Measurements from ENCODE around the gene CCDC40.

GRCh38 chr17:80006339-80006720 lies 30.1 kb upstream of the CCDC40 start:
- no peak for TF ChIP-seq E2F1 (CRISPR knock-in tag; IDR thresholded peaks at IDR 0.05)
- no peak for TF ChIP-seq CTCF (IDR thresholded peaks at IDR 0.05)
- no peak for TF ChIP-seq TEAD4 (CRISPR knock-in tag; IDR thresholded peaks at IDR 0.05)
- no peak for TF ChIP-seq ZNF121 (CRISPR knock-in tag; IDR thresholded peaks at IDR 0.05)
- TF ChIP-seq USF1 (CRISPR knock-in tag; IDR thresholded peaks at IDR 0.05): no peak
- no peak for TF ChIP-seq E2F5 (CRISPR knock-in tag; IDR thresholded peaks at IDR 0.05)
- no peak for TF ChIP-seq FOXP4 (CRISPR knock-in tag; IDR thresholded peaks at IDR 0.05)
- TF ChIP-seq MAX (CRISPR knock-in tag; IDR thresholded peaks at IDR 0.05): no peak
- TF ChIP-seq IRF2 (CRISPR knock-in tag; IDR thresholded peaks at IDR 0.05; ENCODE audit: borderline replicate concordance, low read depth): no peak
- TF ChIP-seq ZNF138 (CRISPR knock-in tag; conservative IDR thresholded peaks at IDR 0.05): no peak
- TF ChIP-seq FOXK1 (CRISPR knock-in tag; IDR thresholded peaks at IDR 0.05): no peak
- no peak for TF ChIP-seq ATF6 (CRISPR knock-in tag; IDR thresholded peaks at IDR 0.05)
- no peak for TF ChIP-seq ATF3 (CRISPR knock-in tag; conservative IDR thresholded peaks at IDR 0.05)

Measured in WTC11 (cell line).